Measurements from ENCODE around the gene SLC47A2.

SLC47A2 gene

GRCh38 chr17:19661121-19661520 lies 55.3 kb downstream of the SLC47A2 start:
- DNase-seq = no peak

GRCh38 chr17:19660219-19660870 lies 56.0 kb downstream of the SLC47A2 start:
- no peak for DNase-seq

DNA sequence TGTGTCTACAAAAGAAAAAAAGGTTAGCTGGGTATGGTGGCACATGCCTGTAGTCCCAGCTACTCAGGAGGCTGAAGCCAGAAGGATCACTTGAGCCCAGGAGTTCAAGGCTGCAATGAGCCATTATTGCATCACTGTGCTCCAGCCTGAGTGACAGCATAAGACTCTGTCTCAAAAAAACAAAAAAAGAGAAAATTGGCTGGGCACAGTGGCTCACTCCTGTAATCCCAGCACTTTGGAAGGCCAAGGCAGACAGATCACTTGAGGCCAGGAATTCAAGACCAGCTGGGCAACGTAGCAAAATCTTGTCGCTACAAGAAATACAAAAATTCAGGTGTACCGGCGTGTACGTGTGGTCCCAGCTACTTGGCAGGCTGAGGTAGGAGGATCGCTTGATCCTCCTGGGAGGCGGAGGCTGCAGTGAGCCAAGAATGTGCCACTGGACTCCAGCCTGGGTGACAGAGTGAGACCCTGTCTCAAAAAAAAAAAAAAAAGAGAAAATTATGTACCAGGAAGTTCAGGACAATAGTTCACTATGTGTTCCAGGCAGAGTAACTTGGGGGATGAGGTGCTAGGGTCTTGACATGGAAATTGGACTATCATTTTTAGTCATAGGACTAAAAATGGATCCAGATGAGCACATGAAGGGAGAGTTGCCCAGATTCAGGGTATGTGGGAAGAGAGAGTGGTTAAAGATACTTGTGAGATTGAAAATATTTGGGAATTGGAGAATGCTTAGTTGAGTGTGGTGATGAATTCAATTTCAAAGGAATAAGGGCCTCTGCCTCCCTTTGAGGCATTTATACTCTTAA lies 56.8 kb downstream of the SLC47A2 start:
- DNase-seq = no peak

- no peak for DNase-seq
Measured at GRCh38 chr17:19656851-19657581, 59.4 kb downstream of the SLC47A2 start.

GRCh38 chr17:19656336-19656735 lies 60.0 kb downstream of the SLC47A2 start:
- DNase-seq = no peak

DNA sequence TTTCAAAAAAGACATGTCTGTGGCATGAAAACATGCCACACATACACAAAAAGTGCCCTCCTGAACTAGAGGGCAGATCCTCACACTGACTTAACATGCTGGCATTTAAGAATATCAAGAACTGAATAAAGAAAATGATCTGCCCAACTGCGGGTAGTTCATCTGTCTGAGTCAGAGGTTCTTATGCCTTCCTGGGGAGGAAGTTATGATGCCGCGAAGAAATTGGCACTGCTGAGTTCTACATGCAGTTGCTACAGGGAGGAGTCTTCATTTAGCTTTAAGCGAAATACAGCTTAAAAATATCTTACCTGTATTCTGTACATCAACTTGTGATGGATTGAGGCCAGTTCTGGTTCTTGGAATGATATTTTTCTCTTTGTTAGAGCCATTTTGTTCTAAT lies 61.5 kb downstream of the SLC47A2 start:
- DNase-seq = no peak

DNA sequence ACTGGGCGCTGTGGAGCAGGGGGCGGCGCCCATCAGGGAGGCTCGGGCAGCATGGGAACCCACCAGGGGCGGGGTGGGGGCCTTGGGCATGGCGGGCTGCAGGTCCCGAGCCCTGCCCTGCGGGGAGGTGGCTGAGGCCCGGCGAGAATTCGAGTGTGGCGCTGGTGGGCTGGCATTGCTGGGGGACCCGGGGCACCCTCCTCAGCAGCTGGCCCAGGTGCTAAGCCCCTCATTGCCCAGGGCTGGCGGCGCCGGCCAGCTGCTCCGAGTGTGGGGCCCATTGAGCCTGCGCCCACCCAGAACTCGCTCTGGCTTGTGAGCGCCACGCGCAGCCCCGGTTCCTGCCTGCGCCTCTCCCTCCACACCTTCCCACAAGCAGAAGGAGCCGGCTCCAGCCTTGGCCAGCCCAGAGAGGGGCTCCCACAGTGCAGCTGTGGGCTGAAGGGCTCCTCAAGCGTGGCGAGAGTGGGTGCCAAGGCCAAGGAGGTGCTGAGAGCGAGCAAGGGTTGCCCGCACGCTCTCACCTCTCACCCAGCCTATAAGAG lies 62.0 kb downstream of the SLC47A2 start:
- no peak for DNase-seq

- no peak for DNase-seq
Measured at GRCh38 chr17:19652595-19652994, 63.8 kb downstream of the SLC47A2 start.

GRCh38 chr17:19651451-19652238 lies 64.7 kb downstream of the SLC47A2 start:
- DNase-seq = no peak

GRCh38 chr17:19650826-19651225 lies 65.6 kb downstream of the SLC47A2 start:
- DNase-seq = no peak

DNA sequence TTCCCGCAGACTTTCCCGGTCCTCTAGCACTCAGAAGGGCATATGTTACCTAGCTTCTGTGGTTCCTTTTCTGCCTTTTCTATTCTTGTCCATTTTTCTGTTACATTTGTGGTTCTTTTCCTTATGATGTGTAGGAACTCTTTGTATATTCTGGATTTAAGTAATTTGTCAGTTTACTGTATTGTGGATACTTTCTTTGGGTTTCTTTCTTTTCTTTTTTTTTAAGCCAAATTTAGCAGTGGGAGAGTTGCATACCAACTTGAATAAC lies 67.2 kb downstream of the SLC47A2 start:
- no peak for DNase-seq

DNA sequence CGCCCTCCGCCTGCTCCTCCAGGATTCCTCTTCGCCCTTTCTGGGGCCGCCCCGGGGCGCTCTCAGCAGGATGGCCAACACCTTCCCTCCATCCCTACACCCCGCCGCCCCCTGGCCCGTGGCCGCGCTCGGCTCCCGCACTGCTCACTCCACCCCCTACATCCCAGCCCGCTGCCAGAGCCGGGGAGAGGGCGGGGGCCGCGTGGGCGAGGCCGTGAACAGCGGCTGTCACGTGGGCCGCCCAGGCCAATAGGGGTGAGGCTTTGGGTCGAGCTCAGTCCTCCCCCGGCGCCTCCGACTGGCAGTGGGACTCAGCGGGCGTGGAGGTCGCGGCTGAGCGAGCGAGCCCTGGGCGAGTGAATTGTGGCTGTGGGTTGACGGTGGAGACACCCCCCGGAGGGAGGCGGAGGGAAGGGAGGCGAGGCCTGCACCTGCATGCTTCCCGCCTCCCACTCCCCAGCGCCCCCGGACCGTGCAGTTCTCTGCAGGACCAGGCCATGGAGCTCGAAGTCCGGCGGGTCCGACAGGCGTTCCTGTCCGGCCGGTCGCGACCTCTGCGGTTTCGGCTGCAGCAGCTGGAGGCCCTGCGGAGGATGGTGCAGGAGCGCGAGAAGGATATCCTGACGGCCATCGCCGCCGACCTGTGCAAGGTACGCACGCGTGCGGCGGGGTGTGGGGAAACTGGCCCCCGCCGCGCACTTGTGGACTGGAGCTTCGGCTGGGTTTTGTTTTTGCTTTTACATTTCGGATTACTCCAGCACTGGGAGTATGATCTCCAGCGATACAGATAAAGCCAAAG lies 67.7 kb downstream of the SLC47A2 start, which contains the start of gene ALDH3A2:
TSS of gene ALDH3A2 (plus strand) at position 277 of the 799 bp plus-strand sequence. CDS start at position 498, 221 bp downstream.
- DNase-seq = peak; percentile 97

- DNase-seq = peak; percentile 74
Measured at GRCh38 chr17:19647697-19648474, 68.5 kb downstream of the SLC47A2 start.

- no peak for DNase-seq
Measured at GRCh38 chr17:19646788-19647696, 69.3 kb downstream of the SLC47A2 start.

- no peak for DNase-seq
Measured at GRCh38 chr17:19645734-19646201, 70.6 kb downstream of the SLC47A2 start.

- no peak for DNase-seq
Measured at GRCh38 chr17:19644493-19645210, 71.7 kb downstream of the SLC47A2 start.

DNA sequence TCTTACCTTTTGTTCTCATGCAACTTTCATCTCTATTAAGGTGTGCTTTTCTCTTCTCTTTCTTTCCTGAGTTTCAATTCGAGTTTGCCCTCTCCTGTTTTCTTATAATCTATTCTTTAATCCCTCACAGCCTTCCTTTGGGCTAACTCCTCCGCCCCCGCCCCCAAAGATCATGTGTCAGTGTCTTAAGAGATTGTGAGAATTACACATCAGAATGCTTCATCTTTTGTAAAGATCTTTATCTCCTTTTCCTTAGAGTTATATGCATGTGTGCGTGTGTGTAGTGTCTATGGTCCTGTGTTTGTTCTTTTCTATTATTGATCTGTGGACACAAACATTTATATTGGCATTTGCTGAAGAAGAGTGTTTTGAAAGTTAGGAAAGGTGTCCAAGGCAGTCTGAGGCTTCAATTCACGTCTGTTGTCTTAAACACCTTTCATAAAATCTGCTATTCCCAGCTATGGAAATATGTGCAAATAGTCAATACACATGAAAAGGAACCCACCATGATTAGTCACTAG lies 74.0 kb downstream of the SLC47A2 start:
- DNase-seq = no peak

- DNase-seq = no peak
Measured at GRCh38 chr17:19641687-19642372, 74.6 kb downstream of the SLC47A2 start.

Measured in right forelimb (tissue), 1 donor.